HG03342 (cell line): ENCODE results near the gene SLC16A10.
A peak's percentile ranks its signal among the peaks of the same experiment; 100 is the strongest.
"Not testable (repeated sequence)": the region's sequence is repeated elsewhere in the genome, so short reads cannot be mapped to it uniquely, and the experiment has no call there.

Source experiments
- ATAC-seq: cut with Tn5 transposase; IDR thresholded peaks from one replicate; pipeline ENCODE4 v1.9.1; 2021; ENCODE audit warnings: mild to moderate bottlenecking, moderate library complexity; ENCODE audit not compliant: unreplicated experiment

SLC16A10 gene

DNA sequence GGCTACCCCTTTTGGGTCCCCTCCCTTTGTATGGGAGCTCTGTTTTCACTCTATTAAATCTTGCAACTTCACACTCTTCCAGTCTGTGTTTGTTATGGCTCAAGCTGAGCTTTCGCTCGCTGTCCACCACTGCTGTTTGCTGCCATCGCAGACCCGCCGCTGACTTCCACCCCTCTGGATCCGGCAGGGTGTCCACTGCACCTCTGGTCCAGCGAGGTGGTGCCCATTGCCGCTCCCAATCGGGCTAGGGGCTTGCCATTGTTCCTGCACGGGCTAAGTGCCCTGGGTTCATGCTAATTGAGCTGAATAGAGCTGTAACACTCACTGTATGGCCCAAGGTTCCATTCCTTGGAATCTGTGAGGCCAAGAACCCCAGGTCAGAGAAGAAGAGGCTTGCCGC lies 43.7 kb downstream of the SLC16A10 start:
- not testable (repeated sequence) for ATAC-seq

DNA sequence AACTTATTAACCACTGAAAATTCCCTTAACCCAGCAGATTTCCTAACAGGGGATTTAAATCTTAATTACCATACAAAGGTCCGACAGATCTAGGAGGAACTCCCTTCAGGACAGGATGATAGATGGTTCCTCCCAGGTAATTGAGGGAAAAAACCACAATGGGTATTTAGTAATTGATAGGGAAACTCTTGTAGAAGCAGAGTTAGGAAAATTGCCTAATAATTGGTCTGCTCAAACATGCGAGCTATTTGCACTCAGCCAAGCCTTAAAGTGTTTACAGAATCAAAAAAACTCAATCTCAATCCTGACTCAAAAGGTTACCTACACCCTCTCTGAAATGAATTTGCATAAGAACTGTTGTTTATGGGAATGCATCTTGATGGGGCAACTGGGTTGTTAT lies 45.4 kb downstream of the SLC16A10 start:
- not testable (repeated sequence) for ATAC-seq

DNA sequence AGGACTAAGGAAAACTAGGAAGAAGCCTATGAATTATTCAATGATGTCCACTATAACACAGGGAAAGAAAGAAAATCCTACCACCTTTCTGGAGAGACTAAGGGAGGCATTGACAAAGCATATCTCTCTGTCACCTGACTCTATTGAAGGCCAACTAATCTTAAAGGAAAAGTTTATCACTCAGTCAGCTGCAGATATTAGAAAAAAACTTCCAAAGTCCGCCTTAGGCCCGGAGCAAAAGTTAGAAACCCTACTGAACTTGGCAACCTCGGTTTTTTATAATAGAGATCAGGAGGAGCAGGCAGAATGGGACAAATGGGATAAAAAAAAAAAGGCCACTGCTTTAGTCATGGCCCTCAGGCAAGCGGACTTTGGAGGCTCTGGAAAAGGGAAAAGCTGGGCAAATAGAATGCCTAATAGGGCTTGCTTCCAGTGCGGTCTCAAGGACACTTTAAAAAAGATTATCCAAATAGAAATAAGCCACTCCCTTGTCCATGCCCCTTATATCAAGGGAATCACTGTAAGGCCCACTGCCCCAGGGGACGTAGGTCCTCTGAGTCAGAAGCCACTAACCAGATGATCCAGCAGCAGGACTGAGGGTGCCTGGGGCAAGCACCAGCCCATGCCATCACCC lies 47.0 kb downstream of the SLC16A10 start:
- not testable (repeated sequence) for ATAC-seq

DNA sequence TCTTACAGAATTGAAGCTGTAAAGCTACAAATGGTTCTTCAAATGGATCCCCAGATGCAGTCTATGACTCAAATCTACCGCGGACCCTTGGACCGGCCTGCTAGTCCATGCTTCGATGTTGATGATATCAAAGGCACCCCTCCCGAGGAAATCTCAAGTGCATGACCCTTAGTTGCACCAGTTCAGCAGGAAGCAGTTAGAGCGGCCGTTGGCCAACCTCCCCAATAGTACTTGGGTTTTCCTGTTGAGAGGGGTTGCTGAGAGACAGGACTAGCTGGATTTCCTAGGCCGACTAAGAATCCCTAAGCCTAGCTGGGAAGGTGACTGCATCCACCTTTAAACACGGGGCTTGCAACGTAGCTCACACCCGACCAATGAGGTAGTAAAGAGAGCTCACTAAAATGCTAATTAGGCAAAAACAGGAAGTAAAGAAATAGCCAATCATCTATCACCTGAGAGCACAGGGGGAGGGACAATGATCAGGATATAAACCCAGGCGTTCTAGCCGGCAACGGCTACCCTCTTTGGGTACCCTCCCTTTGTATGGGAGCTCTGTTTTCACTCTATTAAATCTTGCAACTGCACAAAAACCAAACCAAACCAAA lies 50.3 kb downstream of the SLC16A10 start:
- ATAC-seq = not testable (repeated sequence)

DNA sequence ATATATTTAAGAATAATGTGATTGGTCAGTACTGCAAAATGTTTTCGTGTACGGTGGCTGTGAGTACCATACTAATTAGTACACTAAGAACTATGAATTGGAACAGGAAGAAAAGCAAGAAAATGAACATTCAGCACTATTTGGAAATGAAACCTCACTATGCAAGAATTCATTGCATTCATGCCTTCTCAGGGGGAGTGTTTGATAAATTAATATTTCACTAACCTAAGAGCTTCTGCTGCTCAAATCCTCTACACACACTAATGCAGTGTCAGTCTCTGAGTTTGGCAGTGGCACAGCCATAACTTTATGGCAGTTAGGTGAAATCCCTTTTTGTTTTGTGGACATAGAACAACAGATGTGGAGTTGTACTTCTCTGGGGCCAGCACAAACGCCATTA lies 60.1 kb downstream of the SLC16A10 start:
- no peak for ATAC-seq

DNA sequence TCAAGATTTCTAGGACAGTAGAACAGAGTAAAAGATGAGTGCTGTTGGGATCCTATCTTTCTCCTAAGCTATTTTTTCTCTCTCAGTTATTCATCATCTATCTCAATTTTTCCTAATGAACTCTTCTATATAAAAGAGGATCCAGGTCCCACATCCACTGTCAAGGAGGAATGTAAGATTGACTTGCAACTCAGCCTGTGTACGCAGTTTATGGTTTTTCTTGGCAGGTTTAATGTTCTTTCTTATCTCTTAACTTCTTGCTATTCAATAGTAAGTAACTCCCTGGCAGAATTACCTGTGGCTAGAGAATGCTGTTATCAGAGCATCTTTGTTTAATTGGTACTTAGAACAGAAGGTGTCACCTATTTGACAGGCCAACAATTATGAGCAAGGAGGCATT lies 60.8 kb downstream of the SLC16A10 start:
- ATAC-seq = no peak

DNA sequence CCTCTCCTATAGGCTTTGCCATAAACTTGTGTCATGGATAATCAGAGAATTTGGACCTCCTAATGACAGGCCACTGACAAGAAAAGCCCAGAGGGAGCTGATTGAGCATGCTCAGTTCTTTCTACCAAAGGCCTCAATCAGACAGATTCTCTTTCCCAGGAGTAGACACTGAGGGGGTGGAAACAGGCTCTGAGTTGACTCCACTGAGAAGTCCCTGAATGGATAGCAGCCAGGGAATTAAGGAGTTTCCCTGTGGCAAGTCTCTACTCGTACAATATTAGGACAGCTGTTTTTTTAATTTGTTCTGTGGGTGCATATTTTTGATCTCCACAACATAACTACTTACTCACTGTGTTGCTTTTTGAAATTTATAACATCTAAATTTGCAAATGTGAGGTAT lies 63.3 kb downstream of the SLC16A10 start:
- ATAC-seq = no peak

DNA sequence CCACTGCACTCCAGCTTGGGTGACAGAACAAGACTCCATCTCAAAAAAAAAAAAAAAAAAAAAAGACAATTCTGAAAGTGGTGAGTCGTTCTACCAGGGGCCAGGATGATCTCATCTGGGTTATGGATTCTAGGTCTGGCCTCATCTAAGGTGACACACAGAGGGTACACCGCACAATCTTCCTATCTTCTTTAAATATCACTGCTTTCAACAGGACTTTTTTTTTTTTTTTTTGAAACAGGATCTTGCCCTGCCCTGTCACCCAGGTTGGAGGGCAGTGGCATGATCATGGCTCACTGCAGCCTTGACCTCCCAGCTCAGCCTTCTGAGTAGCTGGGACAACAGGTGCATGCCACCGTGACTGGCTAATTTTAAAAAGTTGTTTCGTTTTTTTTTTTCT lies 67.7 kb downstream of the SLC16A10 start:
- ATAC-seq = no peak

DNA sequence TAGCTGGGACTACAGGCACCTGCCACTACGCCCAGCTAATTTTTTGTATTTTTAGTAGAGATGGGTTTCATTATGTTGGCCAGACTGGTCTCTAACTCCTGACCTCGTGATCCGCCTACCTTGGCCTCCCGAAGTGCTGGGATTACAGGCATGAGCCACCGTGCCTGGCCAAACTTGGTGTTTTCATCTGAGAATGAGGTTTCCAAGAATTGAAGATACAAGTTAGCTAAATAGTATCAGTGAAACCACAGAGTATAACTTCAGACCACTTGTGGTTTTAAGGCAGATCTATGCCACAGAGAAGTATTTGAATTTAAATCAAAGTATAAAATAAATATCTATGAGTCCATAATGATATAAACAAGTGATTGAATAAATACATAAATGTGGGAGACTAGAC lies 70.1 kb downstream of the SLC16A10 start:
- ATAC-seq = no peak

DNA sequence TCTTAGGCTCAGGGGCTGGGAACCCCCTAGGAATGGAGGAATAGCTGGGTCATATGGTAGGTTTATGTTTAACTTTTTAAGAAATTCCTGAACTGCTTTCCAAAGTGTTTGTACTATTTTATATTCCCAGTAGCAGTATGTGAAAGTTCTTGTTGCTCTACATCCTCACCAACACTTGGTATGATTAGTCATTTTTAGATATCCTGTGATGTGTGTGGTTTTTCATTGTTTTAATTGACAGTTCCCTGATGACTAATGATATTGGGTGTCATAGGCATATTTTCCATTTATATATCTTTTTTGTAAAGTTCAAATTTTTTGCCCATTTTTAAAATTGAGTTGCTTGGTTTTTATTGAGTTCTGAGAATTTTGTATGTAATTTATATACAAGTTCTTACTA lies 72.3 kb downstream of the SLC16A10 start:
- ATAC-seq = no peak

DNA sequence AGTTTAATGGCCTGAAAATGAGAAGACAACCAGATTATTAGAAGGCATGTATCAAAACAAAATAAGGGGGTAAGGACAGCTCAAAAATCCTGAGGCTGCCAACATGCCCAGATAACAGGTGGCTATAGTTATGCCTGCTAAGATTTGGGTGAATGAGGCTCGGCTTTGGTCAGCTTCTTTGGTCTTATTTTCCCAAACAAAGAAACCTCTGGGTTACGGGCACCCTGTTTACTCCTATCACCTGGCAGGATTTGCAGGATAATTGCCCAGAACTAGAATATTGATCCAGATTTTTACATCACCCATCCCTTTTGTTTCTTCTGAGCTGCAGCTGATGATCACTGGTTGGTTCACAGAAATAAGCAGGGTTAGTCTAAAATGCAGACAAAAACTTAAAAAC lies 74.3 kb downstream of the SLC16A10 start:
- ATAC-seq = no peak

DNA sequence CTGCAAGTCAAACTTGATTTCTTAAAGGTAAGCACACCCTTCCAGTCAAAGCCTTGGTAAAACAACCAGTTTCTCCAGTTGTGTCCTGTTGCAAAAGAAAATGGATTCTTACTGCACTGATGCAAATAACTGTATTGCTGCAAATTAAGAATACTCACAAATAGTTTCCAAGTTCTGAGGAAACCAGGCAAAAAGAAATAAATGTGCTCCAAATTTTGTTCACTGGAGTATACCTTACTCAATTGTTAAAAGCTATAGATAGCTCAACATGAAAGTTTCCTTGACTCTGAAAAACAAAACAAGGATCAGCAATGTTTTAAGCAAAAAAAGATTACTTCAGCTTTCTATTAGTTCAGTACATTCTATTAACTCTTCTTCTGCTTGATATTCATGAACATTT lies 75.2 kb downstream of the SLC16A10 start:
- no peak for ATAC-seq

DNA sequence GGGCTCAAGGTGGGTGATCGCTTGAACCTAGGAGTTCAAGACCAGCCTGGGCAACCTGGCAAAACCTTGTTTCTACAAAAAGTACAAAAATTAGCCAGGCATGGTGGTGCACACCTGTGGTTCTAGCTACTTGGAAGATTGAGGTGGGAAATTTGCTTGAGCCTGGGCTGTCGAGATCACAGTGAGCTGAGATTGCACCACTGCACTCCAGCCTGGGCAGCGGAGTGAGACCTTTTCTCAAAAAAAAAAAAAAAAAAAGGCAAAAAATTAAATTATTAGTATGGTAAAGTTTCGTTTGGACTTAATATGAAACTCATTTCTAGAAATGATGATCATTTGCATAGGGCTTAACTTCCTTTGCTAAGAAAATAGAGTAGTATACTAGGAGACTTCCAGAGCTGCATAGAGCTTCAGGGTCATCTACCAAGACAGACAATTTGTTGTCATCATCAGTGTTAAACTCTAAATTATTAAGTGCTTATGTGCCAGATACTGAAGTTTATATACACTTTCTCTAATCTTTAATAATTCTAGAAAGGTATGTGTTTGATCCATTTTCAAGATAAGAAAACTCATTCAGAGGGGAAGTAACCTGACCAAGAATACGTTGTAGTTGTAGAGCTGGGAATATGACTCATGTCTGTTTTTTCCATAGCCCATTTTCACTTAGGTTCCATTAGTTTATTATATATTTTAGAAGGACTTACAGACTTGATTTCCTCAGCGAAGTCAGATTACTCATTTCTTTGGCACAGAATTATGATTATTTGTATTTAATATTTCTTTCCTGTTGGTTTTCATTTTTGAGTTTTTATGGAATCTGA lies 84.5 kb downstream of the SLC16A10 start:
- peak; percentile 70 for ATAC-seq

DNA sequence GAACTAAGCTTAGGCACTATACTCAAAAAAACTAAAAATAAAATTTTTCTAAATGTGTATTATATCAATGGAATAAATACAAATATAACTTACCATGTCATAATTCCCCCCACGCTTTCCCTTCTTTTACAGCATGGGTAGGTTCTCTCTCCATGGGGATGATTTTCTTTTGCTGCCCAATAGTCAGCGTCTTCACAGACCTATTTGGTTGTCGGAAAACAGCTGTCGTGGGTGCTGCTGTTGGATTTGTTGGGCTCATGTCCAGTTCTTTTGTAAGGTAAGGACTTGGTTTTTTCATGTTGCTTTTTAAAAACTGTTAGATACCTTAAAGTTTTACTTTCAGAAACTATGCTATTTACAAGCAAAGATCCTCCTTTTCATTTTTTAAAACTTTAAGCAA lies 85.3 kb downstream of the SLC16A10 start:
- ATAC-seq = no peak

DNA sequence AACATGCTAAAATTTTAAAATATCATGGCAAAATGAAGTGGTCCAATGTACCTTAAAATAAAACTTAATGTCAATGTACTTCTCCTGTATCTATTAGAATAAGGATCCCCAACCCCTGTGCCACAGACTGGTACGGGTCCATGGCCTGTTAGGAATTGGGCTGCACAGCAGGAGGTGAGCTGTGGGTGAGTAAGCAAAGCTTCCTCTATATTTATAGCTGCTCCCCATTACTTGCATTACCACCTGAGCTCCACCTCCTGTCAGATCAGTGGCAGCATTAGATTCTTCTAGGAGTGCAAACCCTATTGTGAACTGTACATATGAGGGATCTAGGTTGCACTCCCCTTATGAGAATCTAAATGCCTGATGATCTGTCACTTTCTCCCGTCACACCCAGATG lies 86.0 kb downstream of the SLC16A10 start:
- no peak for ATAC-seq

DNA sequence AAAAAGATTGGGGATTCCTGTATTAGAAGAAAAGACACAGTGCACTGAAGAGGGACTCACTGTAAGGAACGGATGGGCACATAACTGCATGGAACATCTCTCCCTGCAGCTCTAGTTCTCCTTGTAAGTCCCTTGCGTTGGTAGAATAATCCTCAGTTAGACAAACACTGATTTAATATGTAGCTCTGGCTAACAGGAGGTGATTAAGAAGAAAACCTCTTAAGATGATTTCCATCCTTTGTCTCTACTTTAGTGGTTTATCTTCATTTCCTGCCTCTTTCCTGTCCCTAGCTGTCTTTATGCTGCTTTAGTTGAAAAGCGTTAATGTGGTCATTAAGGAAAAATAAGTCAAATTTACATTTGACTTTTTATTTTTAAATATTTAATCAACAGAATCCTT lies 86.6 kb downstream of the SLC16A10 start:
- no peak for ATAC-seq

DNA sequence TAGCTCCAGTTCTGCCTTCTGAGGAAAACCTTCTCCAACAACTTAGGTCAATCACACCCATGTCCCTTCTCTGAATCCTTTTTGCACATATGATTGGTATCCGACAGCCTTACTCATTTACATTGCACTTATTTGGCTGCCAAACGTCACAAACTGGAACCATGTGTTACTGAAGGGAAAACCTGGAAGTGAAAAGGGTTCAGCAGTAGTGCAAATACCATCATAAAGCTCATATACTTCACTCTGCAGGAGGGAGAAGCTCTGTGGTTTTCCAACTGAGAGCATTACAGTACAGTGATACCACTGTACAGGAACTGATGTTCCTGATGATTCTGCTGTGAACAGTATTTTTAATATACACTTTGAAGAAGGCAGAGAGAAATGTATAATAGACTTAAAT lies 87.8 kb downstream of the SLC16A10 start:
- ATAC-seq = no peak

DNA sequence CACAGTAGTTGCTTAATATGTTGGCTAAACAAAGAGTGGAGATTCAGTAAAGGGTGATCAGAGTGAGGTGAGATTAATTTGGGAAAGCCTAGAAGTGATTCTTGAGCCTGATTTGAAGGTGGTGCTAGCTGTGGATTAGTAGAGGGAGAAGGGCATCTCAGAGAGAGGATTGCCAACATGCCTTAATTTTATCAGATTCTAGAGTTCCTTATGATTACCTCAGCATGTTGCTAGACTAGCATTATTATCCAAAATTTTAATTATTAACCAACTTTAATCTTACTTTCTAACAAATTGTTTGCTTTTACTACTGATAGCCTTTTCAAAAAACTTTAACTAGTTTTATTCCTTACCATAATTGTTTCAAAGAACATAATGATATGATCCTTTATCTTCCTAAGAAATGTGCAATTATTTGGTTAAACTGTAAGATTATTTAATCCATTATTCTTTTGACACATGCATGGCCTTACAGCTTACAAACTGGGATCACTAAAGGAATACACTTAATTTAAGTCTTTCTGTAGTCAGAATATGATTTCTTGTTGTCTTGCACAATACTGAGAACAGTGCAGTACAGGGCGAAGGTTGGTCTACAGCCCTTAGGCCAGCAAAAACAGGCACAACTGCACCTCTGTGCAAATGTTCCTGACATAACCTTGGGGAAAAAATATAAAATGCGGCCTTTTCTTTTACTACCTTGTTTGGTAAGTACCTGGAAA lies 88.9 kb downstream of the SLC16A10 start:
- ATAC-seq = no peak

DNA sequence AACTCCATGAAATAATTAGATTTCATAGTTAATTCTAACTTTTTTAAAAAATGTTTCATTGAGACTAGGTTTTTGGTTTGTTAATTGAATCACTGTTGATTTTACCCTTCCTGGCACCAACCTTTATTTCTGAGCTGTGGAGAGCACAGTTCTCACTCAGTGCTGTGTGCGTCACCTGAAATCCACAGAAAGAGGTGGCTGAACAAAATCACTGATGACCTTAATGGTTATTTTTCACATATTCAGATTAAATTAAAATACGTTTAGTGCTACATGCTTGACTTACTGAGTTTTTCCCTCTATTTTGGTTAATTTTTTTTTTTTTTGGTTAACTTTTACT lies 89.4 kb downstream of the SLC16A10 start:
- no peak for ATAC-seq

DNA sequence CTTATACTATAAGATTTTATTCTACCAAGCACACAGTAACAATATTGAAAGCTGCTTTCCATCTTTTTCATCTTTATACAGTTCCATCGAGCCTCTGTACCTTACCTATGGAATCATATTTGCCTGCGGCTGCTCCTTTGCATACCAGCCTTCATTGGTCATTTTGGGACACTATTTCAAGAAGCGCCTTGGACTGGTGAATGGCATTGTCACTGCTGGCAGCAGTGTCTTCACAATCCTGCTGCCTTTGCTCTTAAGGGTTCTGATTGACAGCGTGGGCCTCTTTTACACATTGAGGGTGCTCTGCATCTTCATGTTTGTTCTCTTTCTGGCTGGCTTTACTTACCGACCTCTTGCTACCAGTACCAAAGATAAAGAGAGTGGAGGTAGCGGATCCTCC lies 89.8 kb downstream of the SLC16A10 start:
- no peak for ATAC-seq

DNA sequence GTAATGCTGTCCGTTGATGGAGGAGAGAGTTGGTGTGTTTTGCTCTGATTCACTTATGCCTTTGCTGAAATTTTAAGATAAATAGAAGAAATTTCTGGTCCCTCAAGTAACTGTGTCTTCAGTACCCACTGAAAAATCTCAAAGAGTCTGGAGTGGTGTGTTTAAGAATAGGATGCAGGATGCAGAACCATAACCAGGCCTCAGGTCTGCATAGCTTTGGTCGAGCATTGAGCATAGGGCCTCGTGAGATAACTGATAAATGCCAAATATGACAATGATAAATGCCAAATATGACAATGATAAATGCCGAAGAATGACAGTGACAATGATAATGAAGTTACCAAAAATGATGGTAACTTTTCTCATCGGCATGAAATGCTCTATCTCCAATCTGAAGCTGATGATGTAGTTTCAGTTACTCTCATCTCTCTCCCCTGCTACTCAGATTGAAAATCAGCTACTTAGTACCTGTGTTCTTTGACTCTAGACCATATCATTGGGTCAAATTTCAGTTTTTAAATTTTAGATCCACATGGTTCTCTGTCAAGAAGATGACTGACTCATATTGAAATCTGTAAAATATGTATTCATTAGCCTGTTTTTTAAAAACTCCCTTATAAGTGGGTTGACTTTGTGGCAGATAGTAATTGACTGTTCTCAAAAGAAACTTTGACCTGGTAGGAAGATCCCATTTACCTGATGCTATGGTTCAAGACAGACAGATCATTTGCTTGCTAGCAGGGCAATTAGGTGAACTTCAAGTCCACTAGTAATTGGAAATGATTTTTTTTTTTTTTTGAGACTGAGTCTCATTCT lies 96.6 kb downstream of the SLC16A10 start:
- no peak for ATAC-seq
